ENCODE results near the gene PCGF5. TPM values are rescaled to one million over a fixed set of nuclear protein-coding genes. Genes with fewer than 3 reads are reported as not detected.
A peak's percentile ranks its signal among the peaks of the same experiment; 100 is the strongest.
"Not testable (repeated sequence)": the region's sequence is repeated elsewhere in the genome, so short reads cannot be mapped to it uniquely, and the experiment has no call there.

Gene PCGF5
- total RNA-seq (59.7 TPM), polyA plus RNA-seq (10 to 100 TPM; 43.5 to 60.3 (median 49.1) TPM)

- Mint-ChIP-seq H3K9me3 (no peaks in the 10 kb centered on the region), H3K4me1 (peaks cover 25 to 50% (median 38%) of the 10 kb centered on the region in 4 donors), H3K36me3 (peaks cover 12% of the 10 kb centered on the region), H3K4me3 (peak within 1 kb of the TSS; percentile 72 to 97 (median 90)), H3K27me3 (no peaks in the 10 kb centered on the region), H3K27ac (peak within 1 kb of the TSS; percentile 91 to 92 (median 91))
- ATAC-seq (ENCODE audit: low read depth in 2 of 2) (peak; percentile 96 to 97), DNase-seq (peak; percentile 91 to 94 (median 91))
- Histone ChIP-seq H3K4me3 (ENCODE audit: low read depth, low read length) (peak within 1 kb of the TSS; percentile 78), H3K27ac (ENCODE audit: insufficient read depth, low read length, poor library complexity, severe bottlenecking) (peak within 1 kb of the TSS; percentile 86), H3K4me1 (ENCODE audit: control insufficient read depth, insufficient read depth, low read length, poor library complexity, severe bottlenecking) (peaks cover 34% of the 10 kb centered on the region), H3K36me3 (ENCODE audit: control insufficient read depth, insufficient read depth, low read length) (peaks cover 7% of the 10 kb centered on the region), H3K9me3 (ENCODE audit: control insufficient read depth in 2 of 2, low read length in 2 of 2) (no peaks in the 10 kb centered on the region), H3K27me3 (ENCODE audit: control insufficient read depth, insufficient read depth, low read length) (no peaks in the 10 kb centered on the region)
Observed at GRCh38 chr10:91220194-91220953, at the start of gene PCGF5. TSS of gene PCGF5 (plus strand) at chr10:91220663. CDS start at chr10:91222872, 2,209 bp downstream.

- DNase-seq, result no peak
- Histone ChIP-seq H3K4me3 (ENCODE audit: low read depth, low read length) (no peak overlapping the region), H3K27me3 (ENCODE audit: control insufficient read depth, insufficient read depth, low read length) (no peaks in the 10 kb centered on the region), H3K36me3 (ENCODE audit: control insufficient read depth, insufficient read depth, low read length) (peaks cover 6% of the 10 kb centered on the region), H3K9me3 (ENCODE audit: control insufficient read depth in 2 of 2, low read length in 2 of 2) (peaks cover 4 to 5% of the 10 kb centered on the region in 2 experiments), H3K4me1 (ENCODE audit: control insufficient read depth, insufficient read depth, low read length, poor library complexity, severe bottlenecking) (peaks cover 4% of the 10 kb centered on the region), H3K27ac (ENCODE audit: insufficient read depth, low read length, poor library complexity, severe bottlenecking) (no peak overlapping the region)
- H3K9me3 Mint-ChIP-seq, result peaks cover 2 to 25% (median 6%) of the 10 kb centered on the region in 7 donors
- peaks cover 46 to 68% (median 50%) of the 10 kb centered on the region in 4 donors for H3K4me1 Mint-ChIP-seq
- peaks cover 28% of the 10 kb centered on the region for H3K36me3 Mint-ChIP-seq
- peak overlapping the region in 1 of 4 donors; percentile 1 for H3K4me3 Mint-ChIP-seq
- no peak for ATAC-seq (ENCODE audit: low read depth in 2 of 2)
- H3K27me3 Mint-ChIP-seq, result no peaks in the 10 kb centered on the region
- peak overlapping the region in 2 of 3 donors; percentile 27 to 64 for H3K27ac Mint-ChIP-seq
Observed at GRCh38 chr10:91171485-91171884, 49.0 kb upstream of the PCGF5 start.

GRCh38 chr10:91172348-91172747, 48.1 kb upstream of the PCGF5 start:
- no peak overlapping the region for H3K4me3 Mint-ChIP-seq
- ATAC-seq (ENCODE audit: low read depth in 2 of 2), result no peak
- Histone ChIP-seq H3K4me3 (ENCODE audit: low read depth, low read length) (no peak overlapping the region), H3K27me3 (ENCODE audit: control insufficient read depth, insufficient read depth, low read length) (no peaks in the 10 kb centered on the region), H3K4me1 (ENCODE audit: control insufficient read depth, insufficient read depth, low read length, poor library complexity, severe bottlenecking) (peaks cover 4% of the 10 kb centered on the region), H3K36me3 (ENCODE audit: control insufficient read depth, insufficient read depth, low read length) (peaks cover 6% of the 10 kb centered on the region), H3K9me3 (ENCODE audit: control insufficient read depth in 2 of 2, low read length in 2 of 2) (peaks cover 4 to 5% of the 10 kb centered on the region in 2 experiments), H3K27ac (ENCODE audit: insufficient read depth, low read length, poor library complexity, severe bottlenecking) (no peak overlapping the region)
- peaks cover 29% of the 10 kb centered on the region for H3K36me3 Mint-ChIP-seq
- H3K27ac Mint-ChIP-seq, result peak overlapping the region in 1 of 3 donors; percentile 42
- peaks cover 37 to 63% (median 45%) of the 10 kb centered on the region in 4 donors for H3K4me1 Mint-ChIP-seq
- H3K27me3 Mint-ChIP-seq, result no peaks in the 10 kb centered on the region
- DNase-seq, result no peak
- H3K9me3 Mint-ChIP-seq, result peaks cover 3 to 25% (median 4%) of the 10 kb centered on the region in 7 donors

GRCh38 chr10:91185239-91185875, 35.1 kb upstream of the PCGF5 start:
- H3K9me3 Mint-ChIP-seq, result peaks cover 0 to 2% (median 0%) of the 10 kb centered on the region in 7 donors
- no peak overlapping the region for H3K27ac Mint-ChIP-seq
- H3K4me1 Mint-ChIP-seq, result peaks cover 36 to 84% (median 51%) of the 10 kb centered on the region in 4 donors

GRCh38 chr10:91187156-91187555, 33.3 kb upstream of the PCGF5 start:
- peaks cover 9% of the 10 kb centered on the region for H3K4me1 ChIP-seq (ENCODE audit: control insufficient read depth, insufficient read depth, low read length, poor library complexity, severe bottlenecking)
- no peaks in the 10 kb centered on the region for H3K9me3 ChIP-seq (ENCODE audit: control insufficient read depth in 2 of 2, low read length in 2 of 2)
- no peak overlapping the region for H3K27ac ChIP-seq (ENCODE audit: insufficient read depth, low read length, poor library complexity, severe bottlenecking)
- H3K27me3 ChIP-seq (ENCODE audit: control insufficient read depth, insufficient read depth, low read length), result no peaks in the 10 kb centered on the region
- H3K4me3 Mint-ChIP-seq, result no peak overlapping the region
- H3K4me1 Mint-ChIP-seq, result peaks cover 30 to 80% (median 47%) of the 10 kb centered on the region in 4 donors
- H3K27ac Mint-ChIP-seq, result peak overlapping the region in 1 of 3 donors; percentile 83
- no peaks in the 10 kb centered on the region for H3K27me3 Mint-ChIP-seq
- ATAC-seq (ENCODE audit: low read depth in 2 of 2), result no peak
- H3K36me3 Mint-ChIP-seq, result peaks cover 5% of the 10 kb centered on the region
- peaks cover 5% of the 10 kb centered on the region for H3K36me3 ChIP-seq (ENCODE audit: control insufficient read depth, insufficient read depth, low read length)
- no peak overlapping the region for H3K4me3 ChIP-seq (ENCODE audit: low read depth, low read length)
- DNase-seq, result no peak
- peaks cover 0 to 2% (median 0%) of the 10 kb centered on the region in 7 donors for H3K9me3 Mint-ChIP-seq

More at GRCh38 chr10:91185239-91185875, 35.1 kb upstream of the PCGF5 start:
- no peak for ATAC-seq (ENCODE audit: low read depth in 2 of 2)
- Histone ChIP-seq H3K4me3 (ENCODE audit: low read depth, low read length) (no peak overlapping the region), H3K27ac (ENCODE audit: insufficient read depth, low read length, poor library complexity, severe bottlenecking) (no peak overlapping the region), H3K9me3 (ENCODE audit: control insufficient read depth in 2 of 2, low read length in 2 of 2) (no peaks in the 10 kb centered on the region), H3K4me1 (ENCODE audit: control insufficient read depth, insufficient read depth, low read length, poor library complexity, severe bottlenecking) (peaks cover 9% of the 10 kb centered on the region), H3K36me3 (ENCODE audit: control insufficient read depth, insufficient read depth, low read length) (peaks cover 5% of the 10 kb centered on the region), H3K27me3 (ENCODE audit: control insufficient read depth, insufficient read depth, low read length) (no peaks in the 10 kb centered on the region)
- Mint-ChIP-seq H3K27me3 (no peaks in the 10 kb centered on the region), H3K4me3 (no peak overlapping the region), H3K36me3 (peaks cover 5% of the 10 kb centered on the region)
- DNase-seq, result no peak

- ATAC-seq (ENCODE audit: low read depth in 2 of 2); H3K9me3 Mint-ChIP-seq; H3K27me3 ChIP-seq (ENCODE audit: control insufficient read depth, insufficient read depth, low read length); H3K4me1 ChIP-seq (ENCODE audit: control insufficient read depth, insufficient read depth, low read length, poor library complexity, severe bottlenecking); H3K9me3 ChIP-seq (ENCODE audit: control insufficient read depth in 2 of 2, low read length in 2 of 2); DNase-seq; H3K27ac ChIP-seq (ENCODE audit: insufficient read depth, low read length, poor library complexity, severe bottlenecking); H3K27me3 Mint-ChIP-seq; H3K4me3 Mint-ChIP-seq; H3K36me3 ChIP-seq (ENCODE audit: control insufficient read depth, insufficient read depth, low read length); H3K4me3 ChIP-seq (ENCODE audit: low read depth, low read length); H3K36me3 Mint-ChIP-seq; H3K27ac Mint-ChIP-seq: not testable (repeated sequence)
- H3K4me1 Mint-ChIP-seq, result peaks cover 27 to 77% (median 42%) of the 10 kb centered on the region in 4 donors
Observed at GRCh38 chr10:91188010-91188409, 32.5 kb upstream of the PCGF5 start.

GRCh38 chr10:91188889-91189288, 31.6 kb upstream of the PCGF5 start:
- Histone ChIP-seq H3K27me3 (ENCODE audit: control insufficient read depth, insufficient read depth, low read length) (no peaks in the 10 kb centered on the region), H3K4me1 (ENCODE audit: control insufficient read depth, insufficient read depth, low read length, poor library complexity, severe bottlenecking) (peaks cover 9% of the 10 kb centered on the region), H3K36me3 (ENCODE audit: control insufficient read depth, insufficient read depth, low read length) (peaks cover 5% of the 10 kb centered on the region), H3K9me3 (ENCODE audit: control insufficient read depth in 2 of 2, low read length in 2 of 2) (no peaks in the 10 kb centered on the region), H3K27ac (ENCODE audit: insufficient read depth, low read length, poor library complexity, severe bottlenecking) (no peak overlapping the region), H3K4me3 (ENCODE audit: low read depth, low read length) (no peak overlapping the region)
- Mint-ChIP-seq H3K4me3 (no peak overlapping the region), H3K27me3 (no peaks in the 10 kb centered on the region), H3K9me3 (peaks cover 0 to 3% (median 0%) of the 10 kb centered on the region in 7 donors), H3K27ac (peak overlapping the region in 1 of 3 donors; percentile 18), H3K36me3 (peaks cover 11% of the 10 kb centered on the region), H3K4me1 (peaks cover 23 to 78% (median 40%) of the 10 kb centered on the region in 4 donors)
- ATAC-seq (ENCODE audit: low read depth in 2 of 2) (no peak), DNase-seq (no peak)
